Measurements from ENCODE around the gene SKAP2. TPM values are rescaled to one million over a fixed set of nuclear protein-coding genes. Genes with fewer than 3 reads are reported as not detected.

SKAP2 gene
- polyA plus RNA-seq, 1 of the 3 experiments (the other 2 are of a cell fraction) = 0.69 TPM

GRCh38 chr7:26646336-26647048, 217.9 kb downstream of the SKAP2 start:
- WGBS (ENCODE audit: low lambda C conversion rate) = 53% methylated on average over 7 of the region's 7 CpGs
- Histone ChIP-seq H3F3A (replicated peaks; ENCODE audit: insufficient read depth) (no peaks in the 10 kb centered on the region), H2AFZ (ENCODE audit: low read depth) (no peak overlapping the region), H3K79me2 (ENCODE audit: insufficient read depth) (no peaks in the 10 kb centered on the region), H3K9me3 (no peaks in the 10 kb centered on the region), H3K27ac (ENCODE audit: low read depth in 2 of 2, low read length in 1 of 2) (no peak overlapping the region), H3K4me3 (ENCODE audit: low read depth in 2 of 2, low read length in 1 of 2) (no peak overlapping the region), H3K27me3 (ENCODE audit: insufficient read depth) (no peaks in the 10 kb centered on the region), H3K36me3 (replicated peaks in 1 of 2; ENCODE audit: control insufficient read depth in 1 of 2, insufficient read depth in 2 of 2, low read length in 1 of 2) (no peaks in the 10 kb centered on the region), H3K4me2 (no peak overlapping the region), H3K9me2 (no peaks in the 10 kb centered on the region), H3K9ac (no peak overlapping the region), H3K4me1 (ENCODE audit: control insufficient read depth in 1 of 2, insufficient read depth in 2 of 2, low read depth in 1 of 2, low read length in 1 of 2) (no peaks in the 10 kb centered on the region), H4K20me1 (ENCODE audit: insufficient read depth) (no peaks in the 10 kb centered on the region)
- no peak for TF ChIP-seq CTCF (IDR thresholded peaks at IDR 0.05)
- no peak for TF ChIP-seq MAX (IDR thresholded peaks at IDR 0.05; ENCODE audit: low read depth)
- no peak for TF ChIP-seq SIN3A (IDR thresholded peaks at IDR 0.05; ENCODE audit: borderline replicate concordance, low read depth, low read length)
- TF ChIP-seq FOXM1 (IDR thresholded peaks at IDR 0.05; ENCODE audit: low read depth) = no peak
- no peak for TF ChIP-seq PBX3 (IDR thresholded peaks at IDR 0.05)
- no peak for TF ChIP-seq NFIC (IDR thresholded peaks at IDR 0.05; ENCODE audit: borderline replicate concordance)
- TF ChIP-seq ELF1 (IDR thresholded peaks at IDR 0.05) = no peak
- no peak for TF ChIP-seq TCF12 (IDR thresholded peaks at IDR 0.05)
- no peak for TF ChIP-seq IRF3 (IDR thresholded peaks at IDR 0.05; ENCODE audit: low read depth, low read length)
- no peak for TF ChIP-seq TAF1 (IDR thresholded peaks at IDR 0.05; ENCODE audit: borderline replicate concordance, low read depth, low read length)
- TF ChIP-seq TEAD4 (IDR thresholded peaks at IDR 0.05; ENCODE audit: borderline replicate concordance, insufficient read depth) = no peak
- TF ChIP-seq SMC3 (IDR thresholded peaks at IDR 0.05; ENCODE audit: low read depth, low read length) = no peak
- TF ChIP-seq RXRA (IDR thresholded peaks at IDR 0.05; ENCODE audit: borderline replicate concordance, low read depth) = no peak
- no peak for TF ChIP-seq USF1 (IDR thresholded peaks at IDR 0.05; ENCODE audit: borderline replicate concordance, low read depth)
- TF ChIP-seq RFX5 (IDR thresholded peaks at IDR 0.05; ENCODE audit: low read length) = no peak
- no peak for TF ChIP-seq USF2 (IDR thresholded peaks at IDR 0.05; ENCODE audit: borderline replicate concordance, low read depth, low read length)
- TF ChIP-seq REST (IDR thresholded peaks at IDR 0.05; ENCODE audit: low read depth, low read length) = no peak
- no peak for DNase-seq
- POLR2A ChIA-PET = no interaction called here
- CTCF ChIA-PET = interaction anchor here (0.8 to 1.8 kb wide), 4 partner anchors 21 to 282 kb away, joined by 3 to 8 read pairs (median 4); no protein-coding TSS in a partner anchor
